Mucosa of rectum (tissue), 2 donors: ENCODE measurements around the gene UFM1.
"Not testable (repeated sequence)": the region's sequence is repeated elsewhere in the genome, so short reads cannot be mapped to it uniquely, and the experiment has no call there.

Experiments used
- H3K27ac ChIP-seq, 2 donors: one replicate each; pipeline ENCODE4 v1.7.0; 2013; ENCODE audit warnings: inconsistent platforms in 2 of 2, low read depth in 2 of 2, low read length in 2 of 2
- H3K27me3 ChIP-seq, 2 donors: one replicate each; pipeline ENCODE4 v1.7.0; 2013; ENCODE audit warnings: low read length in 2 of 2; ENCODE audit not compliant: control insufficient read depth in 2 of 2, insufficient read depth in 2 of 2
- H3K36me3 ChIP-seq, 2 donors: one replicate each; pipeline ENCODE4 v1.7.0; 2013; ENCODE audit warnings: low read length in 2 of 2; ENCODE audit not compliant: control insufficient read depth in 2 of 2, insufficient read depth in 2 of 2
- H3K4me1 ChIP-seq, 2 donors: one replicate each; pipeline ENCODE4 v1.7.0; 2013; ENCODE audit warnings: low read length in 2 of 2, mild to moderate bottlenecking in 1 of 2; ENCODE audit not compliant: control insufficient read depth in 2 of 2, insufficient read depth in 2 of 2
- H3K4me3 ChIP-seq, 2 donors: one replicate each; pipeline ENCODE4 v1.7.0; 2013; ENCODE audit warnings: low read length in 2 of 2
- H3K9ac ChIP-seq, 2 donors: one replicate each; pipeline ENCODE4 v1.7.0; 2013; ENCODE audit warnings: low read length in 2 of 2, low read depth in 1 of 2, mild to moderate bottlenecking in 1 of 2
- H3K9me3 ChIP-seq, 2 donors: one replicate each; pipeline ENCODE4 v1.7.0; 2013; ENCODE audit warnings: low read length in 2 of 2; ENCODE audit not compliant: control insufficient read depth in 2 of 2
- donor health status: healthy.
- donor health status: Normal muscosa, but diverticular disease.

Gene UFM1

DNA sequence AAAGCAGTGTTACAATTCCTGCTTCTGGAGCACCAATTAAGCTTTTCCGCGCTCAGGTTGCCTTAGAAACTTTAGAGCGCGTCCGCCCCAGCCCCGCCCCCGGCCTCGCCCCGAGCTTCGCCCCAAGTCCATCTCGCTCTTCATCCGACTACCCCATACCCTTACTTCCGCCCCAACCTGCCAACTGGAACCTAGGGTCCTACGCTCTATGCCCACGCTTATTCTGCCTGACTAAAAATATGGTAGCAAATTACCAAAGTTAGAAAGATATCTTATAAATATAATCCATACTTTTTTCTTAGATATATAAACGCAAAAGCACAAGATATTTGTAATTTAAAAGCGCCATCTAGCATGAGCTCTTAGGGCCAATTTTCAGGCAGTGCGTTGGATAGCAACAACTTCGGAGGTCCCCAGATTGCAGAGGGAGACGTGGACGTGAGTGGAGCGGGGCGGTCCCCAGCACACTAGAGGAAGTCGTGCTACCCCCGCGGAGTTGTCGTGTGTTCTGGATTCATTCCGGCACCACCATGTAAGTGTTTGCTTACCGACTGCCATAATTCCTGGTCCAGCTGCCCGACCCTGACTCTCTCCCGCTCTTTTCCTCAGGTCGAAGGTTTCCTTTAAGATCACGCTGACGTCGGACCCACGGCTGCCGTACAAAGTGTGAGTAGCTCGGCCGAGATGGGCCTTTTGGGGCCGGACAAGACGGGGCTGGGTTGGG is at the start of gene UFM1:
Gene UFM1, plus strand, starts transcription at position 462 of the 724 bp plus-strand sequence. Its CDS starts 69 bp downstream, at position 531.
- H3K36me3 ChIP-seq: peaks cover 3 to 7% of the 10 kb centered on the region in 2 donors
- peak within 1 kb of the TSS; percentile 95 to 97 for H3K4me3 ChIP-seq
- H3K4me1 ChIP-seq: peaks cover 10 to 14% of the 10 kb centered on the region in 2 donors
- peak within 1 kb of the TSS; percentile 92 to 97 for H3K9ac ChIP-seq
- H3K27me3 ChIP-seq: no peaks in the 10 kb centered on the region
- H3K27ac ChIP-seq: peak within 1 kb of the TSS; percentile 93 to 94
- H3K9me3 ChIP-seq: no peaks in the 10 kb centered on the region

GRCh38 chr13:38301236-38301635 is 48.4 kb upstream of the UFM1 start:
- Histone ChIP-seq H3K27ac (no peak overlapping the region), H3K36me3 (no peaks in the 10 kb centered on the region), H3K9ac (no peak overlapping the region), H3K9me3 (no peaks in the 10 kb centered on the region), H3K4me3 (no peak overlapping the region), H3K27me3 (no peaks in the 10 kb centered on the region), H3K4me1 (no peaks in the 10 kb centered on the region)

DNA sequence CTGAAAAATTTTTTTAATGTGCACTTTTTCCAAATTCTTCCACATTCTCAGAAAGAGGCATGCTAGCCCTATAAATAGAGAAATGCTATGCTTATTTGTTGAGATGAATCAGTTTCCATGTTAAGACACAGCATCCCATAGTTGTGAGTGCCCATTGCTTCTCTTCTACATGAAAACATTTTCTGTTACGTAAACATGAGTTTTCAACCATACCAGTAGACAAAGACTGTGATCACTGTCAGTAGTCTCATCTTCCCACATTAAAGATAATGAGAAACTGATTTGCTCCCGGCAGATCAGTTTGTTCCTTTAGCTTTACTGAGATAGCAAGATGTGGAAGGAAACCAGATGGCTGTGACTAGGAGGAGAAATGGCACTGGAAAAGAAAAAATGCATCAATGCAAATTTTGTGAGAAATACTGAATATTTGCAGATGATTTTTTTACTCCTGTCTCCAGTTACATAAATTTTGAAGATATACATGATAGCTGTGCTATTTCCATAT is 45.8 kb upstream of the UFM1 start:
- no peak overlapping the region for H3K4me3 ChIP-seq
- no peak overlapping the region for H3K27ac ChIP-seq
- H3K27me3 ChIP-seq: no peaks in the 10 kb centered on the region
- no peaks in the 10 kb centered on the region for H3K9me3 ChIP-seq
- no peaks in the 10 kb centered on the region for H3K36me3 ChIP-seq
- no peak overlapping the region for H3K9ac ChIP-seq
- H3K4me1 ChIP-seq: no peaks in the 10 kb centered on the region

- Histone ChIP-seq H3K9me3 (no peaks in the 10 kb centered on the region), H3K36me3 (no peaks in the 10 kb centered on the region), H3K4me1 (no peaks in the 10 kb centered on the region), H3K27me3 (no peaks in the 10 kb centered on the region), H3K9ac (no peak overlapping the region), H3K4me3 (no peak overlapping the region), H3K27ac (no peak overlapping the region)
Observed at GRCh38 chr13:38308736-38309135, 40.9 kb upstream of the UFM1 start.

DNA sequence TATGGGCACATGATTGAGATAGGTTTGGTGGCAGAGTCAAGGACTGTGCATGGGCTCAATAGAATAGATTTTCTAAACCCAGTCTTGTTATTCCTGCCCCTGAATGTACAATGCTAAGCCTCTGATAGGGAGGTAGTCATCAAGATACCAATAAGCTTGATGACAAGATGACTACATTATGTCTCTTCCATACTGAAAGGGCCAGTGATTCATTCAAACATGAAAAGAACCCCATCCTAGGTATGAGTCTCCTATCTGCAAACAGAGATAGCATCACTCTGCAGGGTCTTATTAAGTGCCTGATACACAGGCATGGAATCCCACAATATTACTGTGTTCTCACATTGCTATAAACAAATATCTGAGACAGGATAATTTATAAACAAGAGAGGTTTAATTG is 40.3 kb upstream of the UFM1 start:
- no peaks in the 10 kb centered on the region for H3K27me3 ChIP-seq
- H3K9ac ChIP-seq: no peak overlapping the region
- H3K9me3 ChIP-seq: no peaks in the 10 kb centered on the region
- no peak overlapping the region for H3K27ac ChIP-seq
- H3K4me1 ChIP-seq: no peaks in the 10 kb centered on the region
- H3K36me3 ChIP-seq: no peaks in the 10 kb centered on the region
- H3K4me3 ChIP-seq: no peak overlapping the region

- not testable (repeated sequence) for H3K36me3 ChIP-seq, H3K27me3 ChIP-seq, H3K9me3 ChIP-seq, H3K9ac ChIP-seq, H3K4me1 ChIP-seq, H3K4me3 ChIP-seq, H3K27ac ChIP-seq
Observed at GRCh38 chr13:38311175-38311574, 38.5 kb upstream of the UFM1 start.

GRCh38 chr13:38316129-38316528 is 33.5 kb upstream of the UFM1 start:
- H3K9me3 ChIP-seq: no peaks in the 10 kb centered on the region
- H3K36me3 ChIP-seq: no peaks in the 10 kb centered on the region
- H3K27me3 ChIP-seq: no peaks in the 10 kb centered on the region
- H3K4me1 ChIP-seq: no peaks in the 10 kb centered on the region
- H3K27ac ChIP-seq: no peak overlapping the region
- H3K9ac ChIP-seq: no peak overlapping the region
- H3K4me3 ChIP-seq: no peak overlapping the region

- Histone ChIP-seq H3K27me3 (no peaks in the 10 kb centered on the region), H3K4me1 (no peaks in the 10 kb centered on the region), H3K9ac (no peak overlapping the region), H3K36me3 (no peaks in the 10 kb centered on the region), H3K4me3 (no peak overlapping the region), H3K9me3 (no peaks in the 10 kb centered on the region), H3K27ac (no peak overlapping the region)
Observed at GRCh38 chr13:38321654-38322053, 28.0 kb upstream of the UFM1 start.

GRCh38 chr13:38325426-38325825 is 24.2 kb upstream of the UFM1 start:
- no peak overlapping the region for H3K9ac ChIP-seq
- no peaks in the 10 kb centered on the region for H3K9me3 ChIP-seq
- H3K36me3 ChIP-seq: no peaks in the 10 kb centered on the region
- H3K27me3 ChIP-seq: no peaks in the 10 kb centered on the region
- H3K4me3 ChIP-seq: no peak overlapping the region
- H3K27ac ChIP-seq: no peak overlapping the region
- no peaks in the 10 kb centered on the region for H3K4me1 ChIP-seq

- Histone ChIP-seq H3K4me1 (no peaks in the 10 kb centered on the region), H3K36me3 (no peaks in the 10 kb centered on the region), H3K9ac (no peak overlapping the region), H3K4me3 (no peak overlapping the region), H3K9me3 (no peaks in the 10 kb centered on the region), H3K27me3 (no peaks in the 10 kb centered on the region), H3K27ac (no peak overlapping the region)
Observed at GRCh38 chr13:38328699-38329098, 21.0 kb upstream of the UFM1 start.
